ENCODE measurements around the gene PALB2.
A peak's percentile ranks its signal among the peaks of the same experiment; 100 is the strongest.

The PALB2 gene

DNA sequence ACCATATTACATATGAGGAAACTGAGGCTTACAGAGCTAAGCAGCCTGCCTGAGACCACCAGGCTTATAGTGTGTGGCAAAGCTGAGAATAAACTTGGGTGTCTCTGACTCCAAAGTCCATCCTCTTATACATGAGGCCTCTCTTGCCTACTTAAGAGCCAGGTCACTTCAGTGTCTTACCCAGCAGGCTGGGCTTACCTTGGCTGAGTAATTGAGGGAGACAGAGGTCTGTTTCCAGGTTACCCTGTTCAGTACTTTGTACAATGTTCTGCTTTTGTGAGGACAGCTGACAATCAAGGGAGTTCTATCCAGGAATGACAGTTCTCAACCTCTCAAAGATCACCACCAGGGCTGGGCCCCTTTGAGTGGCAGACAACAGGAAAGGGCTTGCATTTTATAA lies 59.3 kb downstream of the PALB2 start:
- no peak for DNase-seq (ENCODE audit: low spot score)

DNA sequence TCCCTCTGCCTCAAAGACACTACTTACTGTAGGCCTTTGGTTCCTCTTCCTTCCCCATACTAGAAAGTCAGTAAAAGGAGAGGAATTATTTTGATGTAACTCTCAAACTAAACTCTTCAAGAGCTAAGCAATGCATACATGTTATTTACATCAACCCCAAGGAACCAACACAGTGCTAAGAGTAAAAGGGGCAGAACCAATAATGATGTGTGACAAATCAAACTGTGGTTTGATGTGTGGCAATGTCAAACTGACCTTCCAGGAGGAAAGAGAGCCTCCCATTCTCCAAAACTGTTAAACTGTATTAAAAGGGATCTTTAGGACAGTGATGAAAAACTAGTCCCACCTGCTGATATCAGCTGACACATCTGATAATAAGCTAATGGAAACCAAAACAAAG lies 60.7 kb downstream of the PALB2 start:
- DNase-seq (ENCODE audit: low spot score) = no peak

DNA sequence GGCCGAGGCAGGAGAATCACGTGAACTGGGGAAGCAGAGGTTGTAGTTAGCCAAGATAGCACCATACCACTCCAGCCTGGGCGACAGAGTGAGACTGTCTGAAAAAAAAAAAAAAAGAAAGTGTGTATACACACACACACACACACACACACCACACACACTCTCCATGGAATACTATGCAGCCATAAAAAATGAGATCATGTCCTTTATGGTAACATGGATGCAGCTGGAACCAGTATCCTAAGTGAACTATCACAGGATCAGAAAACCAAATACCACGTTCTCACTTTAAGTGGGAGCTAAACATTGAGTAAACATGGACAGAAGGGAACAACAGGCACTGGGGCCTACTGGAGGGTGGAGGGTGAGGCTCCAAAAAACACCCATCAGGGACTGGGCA lies 61.7 kb downstream of the PALB2 start:
- DNase-seq (ENCODE audit: low spot score) = no peak

DNA sequence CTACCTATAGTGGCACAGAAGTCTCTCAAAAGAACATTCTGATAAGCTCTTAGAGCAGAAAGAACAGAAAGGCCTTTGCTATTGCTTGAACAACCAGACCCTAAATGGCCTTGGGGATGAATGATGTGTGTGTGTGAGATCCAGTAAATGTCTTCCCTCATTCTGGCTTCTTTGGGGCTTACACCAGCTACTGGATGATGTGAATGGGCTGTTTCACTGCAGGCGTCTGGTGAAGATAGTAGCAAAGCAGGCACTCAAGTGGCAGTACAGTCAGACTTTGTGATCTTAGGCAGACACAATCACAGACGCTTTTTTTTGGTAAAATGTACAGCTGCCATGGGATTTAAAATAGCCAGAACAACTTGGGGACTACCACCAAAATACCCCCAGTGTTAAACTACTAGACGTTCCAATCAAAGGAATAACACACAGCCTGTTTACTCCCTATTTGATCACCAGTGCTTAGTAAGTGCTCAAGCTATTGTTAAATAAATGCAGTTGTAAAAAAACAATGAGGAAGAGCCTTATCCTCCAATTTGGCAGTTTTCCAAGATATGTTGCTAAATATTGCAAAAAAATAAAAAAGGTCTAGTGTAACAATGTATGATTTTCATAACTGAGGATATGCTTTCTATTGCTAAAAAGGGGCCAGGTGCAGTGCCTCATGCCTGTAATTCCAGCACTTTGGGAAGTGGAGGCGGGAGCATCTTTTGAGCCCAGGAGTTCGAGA lies 62.8 kb downstream of the PALB2 start:
- DNase-seq (ENCODE audit: low spot score) = no peak

DNA sequence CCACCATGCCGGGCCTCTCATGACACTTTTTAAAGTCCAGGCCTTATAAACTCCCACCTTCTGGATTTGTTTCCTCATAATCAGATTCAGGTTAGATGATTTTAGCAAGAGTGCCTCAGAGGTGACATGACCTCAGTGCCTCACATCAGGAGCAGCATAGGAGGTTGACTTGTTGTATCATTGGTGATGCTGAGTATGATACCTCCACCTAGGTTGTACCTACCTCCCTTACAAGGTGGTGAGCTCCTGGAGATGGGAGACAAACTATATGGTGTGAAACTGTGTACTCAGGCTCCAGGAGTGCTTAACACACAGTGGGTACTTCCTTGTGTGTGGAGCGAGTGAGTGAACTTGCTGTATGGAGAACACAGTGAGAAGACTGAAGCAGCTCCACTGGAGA lies 63.6 kb downstream of the PALB2 start:
- no peak for DNase-seq (ENCODE audit: low spot score)

DNA sequence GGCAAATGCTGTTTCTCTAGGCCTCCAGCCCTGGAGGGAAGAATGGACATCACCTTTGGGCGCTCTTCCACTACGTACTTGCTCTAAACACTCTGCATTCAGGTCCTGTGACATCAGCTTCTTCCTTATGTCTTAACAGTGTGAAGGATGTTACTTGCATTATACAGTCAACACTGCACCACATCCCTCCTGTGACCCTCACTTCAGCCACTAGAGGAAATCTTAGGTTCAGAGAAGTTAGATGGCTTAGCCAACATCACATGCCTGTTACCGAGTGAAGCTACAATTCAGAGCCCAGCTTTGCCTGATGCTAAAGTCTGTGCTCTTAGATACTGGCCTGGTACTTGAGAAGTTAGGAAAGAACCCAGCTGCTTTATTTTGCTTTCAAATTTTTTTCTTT lies 65.3 kb downstream of the PALB2 start:
- DNase-seq (ENCODE audit: low spot score) = no peak

DNA sequence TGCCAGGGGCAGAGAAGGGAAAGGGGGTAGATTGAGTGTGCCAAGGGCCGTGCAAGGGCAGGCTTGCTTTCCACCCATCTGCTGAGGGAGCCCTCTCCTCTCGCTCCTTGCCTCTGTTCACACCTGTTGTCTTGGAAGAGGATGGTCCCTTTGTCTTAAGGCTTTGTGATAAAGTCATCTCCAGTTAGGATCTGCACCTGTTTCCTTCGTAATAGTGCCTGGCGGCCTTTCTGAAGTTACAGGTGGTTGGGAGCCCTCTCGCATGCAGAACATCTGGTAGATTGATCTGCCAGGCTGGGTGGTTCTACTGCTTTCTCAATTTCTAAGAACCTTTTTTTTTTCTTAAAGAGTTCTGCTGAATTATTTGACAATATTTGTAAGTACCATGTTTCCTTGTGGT lies 67.3 kb downstream of the PALB2 start:
- no peak for DNase-seq (ENCODE audit: low spot score)

DNA sequence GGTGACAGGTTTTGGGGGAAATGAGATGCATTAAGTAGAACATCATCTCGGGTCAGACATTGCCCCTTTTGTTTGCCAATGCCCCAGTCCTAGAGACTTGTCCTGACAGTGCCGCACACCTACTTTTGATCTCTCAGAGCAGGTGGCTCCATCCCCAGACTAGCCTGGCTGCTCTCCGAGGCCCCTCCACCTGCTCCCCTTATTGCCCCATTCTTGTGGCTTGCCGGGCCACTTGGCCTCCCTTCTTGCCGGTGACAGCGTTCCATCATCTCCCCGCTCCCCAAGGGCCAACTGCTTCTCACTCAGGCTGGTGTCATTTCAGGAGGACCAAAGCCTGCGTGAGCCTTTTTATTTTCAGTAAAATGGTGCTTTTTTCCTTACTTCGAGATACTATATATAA lies 68.7 kb downstream of the PALB2 start:
- DNase-seq (ENCODE audit: low spot score) = no peak

DNA sequence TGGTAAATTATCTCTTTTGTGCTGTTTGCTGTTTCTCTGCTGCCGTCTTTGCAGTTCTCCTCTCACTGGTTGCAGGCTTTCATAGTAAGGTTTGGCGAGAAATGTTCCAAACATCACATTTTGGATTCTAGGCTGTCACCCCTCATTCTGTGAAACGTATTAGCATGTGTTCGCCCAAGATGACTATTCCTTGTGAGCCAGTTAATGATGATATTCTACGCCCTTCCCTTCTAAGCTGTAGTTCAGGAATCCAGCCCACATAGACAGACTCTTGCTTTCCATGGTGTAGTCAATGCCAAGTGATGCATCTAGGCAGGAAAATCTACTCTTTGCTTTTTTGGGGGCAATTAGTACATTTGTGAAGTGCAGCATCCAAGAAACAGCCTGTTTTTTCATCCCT lies 69.2 kb downstream of the PALB2 start:
- no peak for DNase-seq (ENCODE audit: low spot score)

DNA sequence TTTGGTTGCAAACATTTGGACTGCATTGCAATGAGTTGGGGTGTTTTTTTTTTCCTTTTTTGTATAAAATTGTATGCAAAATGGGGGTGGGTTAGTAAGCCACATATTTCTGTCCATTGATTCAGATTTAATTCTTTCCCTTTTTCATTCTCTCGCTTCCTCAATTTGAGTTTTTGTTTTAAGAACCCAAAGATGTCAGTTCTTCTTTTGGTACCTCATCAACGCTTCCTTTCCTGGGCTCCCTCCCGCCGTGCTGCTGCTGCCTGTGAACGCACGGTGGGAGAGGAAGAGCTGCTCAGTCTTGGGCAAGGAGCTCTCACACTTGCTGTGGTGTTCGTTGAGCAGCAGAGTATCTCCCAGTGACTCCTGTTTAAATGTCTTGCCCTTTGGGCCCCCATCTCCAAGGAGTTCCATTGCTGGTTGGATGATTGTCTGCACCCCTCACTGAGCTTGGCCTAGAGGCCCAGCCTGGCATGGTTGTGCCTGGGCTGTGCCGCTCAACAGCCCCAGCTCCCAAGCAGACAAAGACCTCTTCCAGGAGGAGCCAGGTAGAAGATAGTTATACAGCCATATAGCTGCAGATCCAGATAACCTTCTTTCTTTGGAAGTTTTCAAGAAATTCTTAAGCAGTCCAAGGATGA lies 70.0 kb downstream of the PALB2 start:
- DNase-seq (ENCODE audit: low spot score) = no peak

DNA sequence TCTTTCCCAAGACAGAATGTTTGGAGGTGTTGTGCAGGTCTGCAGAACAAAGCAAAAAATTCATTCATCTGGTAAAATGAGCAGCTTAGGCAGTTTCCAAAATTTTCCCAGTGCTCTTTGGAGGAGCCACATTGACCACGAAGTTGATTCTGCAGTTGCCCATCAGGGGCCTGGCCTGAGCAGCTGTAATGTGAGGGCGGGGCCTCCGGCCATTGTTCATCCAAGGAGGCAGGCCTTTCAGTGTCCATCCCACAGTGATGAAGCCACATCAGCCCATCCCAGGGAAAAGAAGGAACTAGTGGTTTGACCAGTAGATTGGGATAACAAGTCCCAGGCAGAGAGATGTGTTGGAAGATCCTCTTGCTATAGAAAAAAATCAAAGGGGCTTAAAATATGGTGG lies 73.5 kb downstream of the PALB2 start:
- no peak for DNase-seq (ENCODE audit: low spot score)

DNA sequence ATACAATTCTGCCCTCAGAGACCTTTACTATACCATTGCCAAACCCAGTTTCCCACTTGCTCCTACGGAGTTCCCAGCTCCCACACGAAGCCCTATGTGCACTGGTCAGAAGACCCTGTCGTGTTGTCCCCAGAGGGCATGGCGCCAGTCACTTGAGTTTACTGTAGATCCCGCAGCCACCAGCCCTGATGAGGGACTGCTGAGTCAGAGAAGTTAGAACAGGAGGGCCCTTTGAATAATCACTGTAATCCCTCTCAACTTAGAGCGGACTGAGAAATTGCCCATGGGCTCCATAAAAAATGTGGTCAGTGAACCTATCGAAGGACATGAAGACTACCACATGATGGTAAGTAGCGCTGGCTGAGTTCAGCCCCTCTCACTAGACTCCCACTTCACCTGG lies 74.4 kb downstream of the PALB2 start:
- DNase-seq (ENCODE audit: low spot score) = no peak

DNA sequence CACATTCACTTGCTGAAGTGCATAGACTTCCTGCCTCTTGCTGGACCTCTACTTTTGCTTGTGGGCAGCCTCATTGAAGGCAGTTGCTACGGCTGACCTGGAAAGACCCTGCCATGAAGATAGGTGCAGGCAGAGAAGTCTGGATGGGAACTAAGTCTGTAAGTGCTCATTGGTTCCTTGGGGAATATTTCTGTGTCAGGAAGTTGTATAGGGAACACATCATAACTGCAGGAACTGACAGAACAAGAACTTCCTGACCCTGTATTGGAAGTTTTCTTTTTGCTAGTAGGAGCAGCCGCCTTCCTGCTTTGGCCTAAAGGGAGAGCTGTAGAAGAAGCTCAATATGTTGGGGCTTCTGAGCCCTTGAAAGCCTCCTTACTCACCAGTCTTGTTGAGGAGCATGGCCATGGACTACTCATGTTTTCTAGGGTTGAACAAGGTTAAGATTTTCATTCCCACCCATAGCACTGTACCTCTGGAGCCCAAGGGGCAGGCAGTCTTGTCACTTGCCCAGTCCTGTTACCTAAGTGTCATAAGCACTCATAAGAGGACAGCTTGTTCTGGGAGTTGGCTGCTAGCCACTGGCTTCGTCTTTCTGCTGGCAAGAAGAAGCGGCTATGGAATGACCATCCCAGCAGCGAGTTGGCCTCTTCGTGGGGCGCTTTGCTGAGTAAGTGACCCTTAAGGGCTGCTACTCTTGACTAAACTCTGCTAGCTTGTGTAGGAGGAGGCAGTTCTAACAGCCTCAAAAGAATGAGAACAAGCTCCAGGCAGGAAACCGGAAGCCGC lies 76.3 kb downstream of the PALB2 start:
- no peak for DNase-seq (ENCODE audit: low spot score)

DNA sequence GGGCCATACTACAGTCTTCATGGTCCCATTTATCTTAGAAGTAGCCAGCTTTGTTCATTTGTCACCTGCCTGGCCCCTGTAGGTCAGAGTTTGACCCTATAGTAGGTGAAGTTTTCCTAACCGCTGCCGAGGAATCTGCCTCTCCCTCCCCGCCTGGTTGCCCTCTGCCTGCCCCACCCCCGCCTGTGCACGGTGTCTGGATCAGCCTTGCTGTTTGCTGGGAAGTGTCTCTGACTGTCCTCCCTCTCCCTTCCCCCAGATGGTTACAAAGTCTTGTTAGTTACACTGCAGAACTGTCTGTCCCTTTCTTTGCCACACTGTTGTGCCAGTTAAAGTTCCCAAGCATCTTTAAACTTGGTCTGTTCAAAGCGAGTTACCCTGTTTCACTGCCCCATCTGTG lies 77.9 kb downstream of the PALB2 start:
- DNase-seq (ENCODE audit: low spot score) = no peak

DNA sequence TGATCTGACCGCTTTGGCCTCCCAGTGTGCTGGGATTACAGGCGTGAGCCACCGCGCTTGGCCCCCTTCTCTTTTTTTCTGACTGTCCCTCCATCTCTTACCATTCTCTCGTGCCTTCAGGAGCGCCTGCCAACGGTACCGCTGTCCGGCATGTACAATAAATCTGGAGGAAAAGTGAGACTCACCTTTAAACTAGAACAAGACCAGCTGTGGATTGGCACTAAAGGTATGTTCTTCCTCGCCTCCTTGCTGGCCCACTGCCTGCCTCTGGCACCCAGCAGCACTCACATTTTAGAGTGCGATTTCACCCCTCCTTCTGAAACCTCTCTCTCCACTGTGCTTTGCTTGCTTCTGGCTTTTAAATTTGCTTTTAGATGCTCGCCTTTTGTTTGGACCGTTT lies 78.6 kb downstream of the PALB2 start:
- no peak for DNase-seq (ENCODE audit: low spot score)

DNA sequence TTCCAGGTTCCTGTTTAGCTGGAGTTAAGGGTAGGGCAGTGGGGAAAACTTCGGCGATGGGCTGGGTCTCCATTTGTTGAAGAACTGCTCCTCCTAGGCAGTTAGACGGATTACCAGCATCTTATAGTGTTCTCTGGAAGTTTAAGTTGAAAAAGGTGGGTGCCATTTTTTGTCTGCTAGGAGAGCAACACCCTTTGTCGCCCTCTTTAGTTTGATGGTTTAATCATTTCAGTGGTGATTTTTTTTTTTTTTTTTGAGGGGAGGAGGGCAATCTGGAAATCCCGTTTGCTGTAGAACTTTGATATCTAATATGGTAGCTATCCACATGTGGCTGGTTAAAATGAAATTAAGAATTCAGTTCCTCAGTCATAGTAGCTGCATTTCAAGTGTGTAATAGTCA lies 79.5 kb downstream of the PALB2 start:
- DNase-seq (ENCODE audit: low spot score) = no peak

DNA sequence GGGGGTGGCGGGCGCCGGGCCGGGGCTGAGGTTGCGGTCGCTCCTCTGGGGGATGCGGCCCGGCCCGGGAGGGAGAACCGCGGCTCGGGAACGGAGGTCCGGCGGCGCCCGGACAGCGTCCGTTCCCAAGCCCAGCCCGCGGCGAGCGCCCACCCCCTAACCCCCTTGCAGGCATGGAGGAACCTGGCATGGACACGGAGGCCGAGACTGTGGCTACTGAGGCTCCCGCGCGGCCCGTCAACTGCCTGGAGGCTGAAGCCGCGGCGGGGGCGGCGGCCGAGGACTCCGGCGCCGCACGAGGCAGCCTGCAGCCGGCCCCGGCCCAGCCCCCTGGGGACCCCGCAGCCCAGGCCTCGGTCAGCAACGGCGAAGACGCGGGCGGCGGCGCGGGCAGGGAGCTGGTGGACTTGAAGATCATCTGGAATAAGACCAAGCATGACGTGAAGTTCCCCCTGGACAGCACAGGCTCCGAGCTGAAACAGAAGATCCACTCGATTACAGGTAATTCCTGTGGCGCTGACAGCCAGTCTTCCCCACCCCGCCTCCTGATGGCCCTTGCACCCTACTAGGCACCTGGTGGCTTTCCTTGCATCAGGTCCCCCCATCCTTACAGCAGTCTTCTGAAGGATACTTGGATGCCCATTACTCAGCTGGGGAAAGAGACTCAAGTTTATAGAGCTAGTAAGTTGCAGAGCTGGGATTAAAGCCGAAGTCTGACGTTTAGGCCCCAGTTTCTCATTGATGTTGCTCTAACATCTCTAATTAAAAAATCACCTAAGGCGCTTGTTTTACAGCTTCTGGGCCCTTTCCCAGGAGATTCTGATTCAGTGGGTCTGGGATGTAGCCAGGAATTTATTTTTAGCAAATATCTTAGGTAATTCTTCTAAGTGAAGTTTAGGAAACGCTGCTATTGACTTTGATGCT lies 83.1 kb downstream of the PALB2 start:
- DNase-seq (ENCODE audit: low spot score) = no peak

DNA sequence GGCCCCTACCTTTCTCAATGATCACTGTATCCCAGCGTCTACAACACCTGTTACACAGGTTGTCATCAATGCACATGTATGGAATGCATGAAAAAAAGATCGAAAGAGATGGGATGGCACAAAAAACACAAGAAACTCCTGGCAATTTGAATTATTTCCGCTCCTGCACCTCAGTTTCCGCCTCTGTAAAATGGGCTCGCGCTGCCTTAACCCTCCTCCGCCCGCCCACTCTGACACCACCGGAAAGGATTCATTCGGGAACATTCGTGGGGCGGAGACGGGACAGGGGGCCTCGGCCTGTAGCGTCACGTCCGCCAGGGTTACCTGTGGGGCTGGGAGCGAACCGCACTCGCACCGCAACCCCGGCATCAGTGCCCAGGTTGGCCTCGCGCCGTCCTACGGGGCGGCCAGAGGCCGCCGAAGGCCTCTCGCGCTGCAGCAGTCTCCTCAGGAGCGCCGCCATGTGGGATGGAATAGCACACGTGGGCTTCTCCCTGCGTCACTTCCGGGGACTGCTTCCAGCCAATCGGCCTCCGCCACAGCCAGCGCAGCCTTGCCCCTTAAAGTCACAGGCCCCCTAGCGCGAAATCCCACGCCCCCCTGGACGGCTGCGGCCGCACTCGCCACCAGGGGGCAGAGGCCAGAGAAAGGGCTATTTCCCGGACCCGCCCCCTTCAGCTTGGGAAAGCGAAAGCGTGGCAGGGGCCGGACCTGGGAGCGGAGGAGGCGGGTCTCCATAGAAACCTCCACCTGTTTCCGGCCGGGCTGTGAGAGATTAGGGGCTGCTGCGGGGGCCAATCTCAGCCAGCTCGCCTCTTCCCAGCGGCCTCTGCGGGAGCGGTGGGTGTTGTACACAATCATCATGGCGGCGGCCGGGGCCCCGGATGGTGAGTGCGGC lies 84.0 kb downstream of the PALB2 start, which contains the start of the genes EARS2 and UBFD1:
Gene EARS2, minus strand, starts transcription at position 470 of the 898 bp plus-strand sequence. Its CDS starts 7 bp downstream, at position 463.
Gene UBFD1, plus strand, starts transcription at position 847 of the 898 bp plus-strand sequence. Its CDS starts 16 bp downstream, at position 863.
- DNase-seq (ENCODE audit: low spot score) = peak; percentile 99

DNA sequence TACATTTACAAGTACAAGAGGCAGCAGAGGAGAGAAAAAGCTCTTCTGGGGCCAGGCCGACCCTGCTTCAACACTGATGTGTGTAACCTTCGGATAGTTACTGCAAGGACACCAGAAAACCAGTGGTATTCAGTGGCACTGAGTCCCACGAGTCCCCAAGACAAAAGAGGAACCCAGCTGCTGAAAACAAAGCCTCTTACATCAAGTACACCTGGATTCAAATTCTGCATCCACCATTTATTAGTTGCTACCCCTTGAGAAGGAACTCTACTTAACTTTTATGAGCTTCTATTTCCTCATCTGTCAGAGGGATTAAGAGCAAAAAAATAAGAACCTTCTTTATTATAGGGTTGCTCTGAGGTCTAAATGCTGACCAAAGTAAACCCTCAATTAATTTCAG lies 86.6 kb downstream of the PALB2 start:
- no peak for DNase-seq (ENCODE audit: low spot score)

All from ecto neural progenitor cell (in vitro differentiated cells).